ENCODE measurements around the gene RAD51. TPM values are rescaled to one million over a fixed set of nuclear protein-coding genes. Genes with fewer than 3 reads are reported as not detected.

The RAD51 gene
- total RNA-seq, 1 donor from 2014 or later = 9.3 TPM

- H3K36me3 Mint-ChIP-seq = no peaks in the 10 kb centered on the region
- TF ChIP-seq CTCF (IDR thresholded peaks at IDR 0.05; ENCODE audit: unreplicated experiment) = no peak
- no peak overlapping the region for H3K27ac Mint-ChIP-seq
- H3K4me3 Mint-ChIP-seq = no peak overlapping the region
- H3K9me3 Mint-ChIP-seq = no peaks in the 10 kb centered on the region
- no peak for DNase-seq (ENCODE audit: low spot score in 2 of 2, unreplicated experiment in 2 of 2)
- no peaks in the 10 kb centered on the region for H3K4me1 Mint-ChIP-seq
- H3K27me3 Mint-ChIP-seq (ENCODE audit: low read depth) = no peaks in the 10 kb centered on the region
Observed at GRCh38 chr15:40723919-40724318, 28.9 kb downstream of the RAD51 start.

GRCh38 chr15:40731034-40731433 lies 36.1 kb downstream of the RAD51 start:
- Mint-ChIP-seq H3K36me3 (peaks cover 19% of the 10 kb centered on the region), H3K9me3 (no peaks in the 10 kb centered on the region), H3K4me3 (no peak overlapping the region), H3K27me3 (ENCODE audit: low read depth) (no peaks in the 10 kb centered on the region), H3K4me1 (no peaks in the 10 kb centered on the region), H3K27ac (no peak overlapping the region)
- no peak for TF ChIP-seq CTCF (IDR thresholded peaks at IDR 0.05; ENCODE audit: unreplicated experiment)
- no peak for DNase-seq (ENCODE audit: low spot score in 2 of 2, unreplicated experiment in 2 of 2)

GRCh38 chr15:40736575-40736974 lies 41.6 kb downstream of the RAD51 start:
- no peak overlapping the region for H3K4me3 Mint-ChIP-seq
- H3K27me3 Mint-ChIP-seq (ENCODE audit: low read depth) = no peaks in the 10 kb centered on the region
- H3K27ac Mint-ChIP-seq = no peak overlapping the region
- peaks cover 5% of the 10 kb centered on the region for H3K36me3 Mint-ChIP-seq
- H3K4me1 Mint-ChIP-seq = no peaks in the 10 kb centered on the region
- no peak for DNase-seq (ENCODE audit: low spot score in 2 of 2, unreplicated experiment in 2 of 2)
- no peak for TF ChIP-seq CTCF (IDR thresholded peaks at IDR 0.05; ENCODE audit: unreplicated experiment)
- H3K9me3 Mint-ChIP-seq = no peaks in the 10 kb centered on the region

- Mint-ChIP-seq H3K9me3 (no peaks in the 10 kb centered on the region), H3K36me3 (peaks cover 5% of the 10 kb centered on the region), H3K4me3 (no peak overlapping the region), H3K27ac (no peak overlapping the region), H3K27me3 (ENCODE audit: low read depth) (no peaks in the 10 kb centered on the region), H3K4me1 (no peaks in the 10 kb centered on the region)
- TF ChIP-seq CTCF (IDR thresholded peaks at IDR 0.05; ENCODE audit: unreplicated experiment) = no peak
- DNase-seq (ENCODE audit: low spot score in 2 of 2, unreplicated experiment in 2 of 2) = no peak
Observed at GRCh38 chr15:40737048-40737447, 42.1 kb downstream of the RAD51 start.

- Mint-ChIP-seq H3K27me3 (ENCODE audit: low read depth) (no peaks in the 10 kb centered on the region), H3K4me1 (no peaks in the 10 kb centered on the region), H3K4me3 (no peak overlapping the region), H3K9me3 (no peaks in the 10 kb centered on the region), H3K27ac (no peak overlapping the region), H3K36me3 (peaks cover 7% of the 10 kb centered on the region)
- TF ChIP-seq CTCF (IDR thresholded peaks at IDR 0.05; ENCODE audit: unreplicated experiment) = no peak
- DNase-seq (ENCODE audit: low spot score in 2 of 2, unreplicated experiment in 2 of 2) = no peak
Observed at GRCh38 chr15:40739047-40739446, 44.1 kb downstream of the RAD51 start.

- no peak for TF ChIP-seq CTCF (IDR thresholded peaks at IDR 0.05; ENCODE audit: unreplicated experiment)
- H3K9me3 Mint-ChIP-seq = no peaks in the 10 kb centered on the region
- no peak overlapping the region for H3K4me3 Mint-ChIP-seq
- H3K36me3 Mint-ChIP-seq = peaks cover 9% of the 10 kb centered on the region
- no peak for DNase-seq (ENCODE audit: low spot score in 2 of 2, unreplicated experiment in 2 of 2)
- no peak overlapping the region for H3K27ac Mint-ChIP-seq
- H3K27me3 Mint-ChIP-seq (ENCODE audit: low read depth) = no peaks in the 10 kb centered on the region
- no peaks in the 10 kb centered on the region for H3K4me1 Mint-ChIP-seq
Observed at GRCh38 chr15:40739854-40740253, 44.9 kb downstream of the RAD51 start.
